Activated B cell treated with CpG ODN at 0.5 μM for 24 hours (primary cell): ENCODE measurements around the gene MDN1. TPM values are rescaled to one million over a fixed set of nuclear protein-coding genes. Genes with fewer than 3 reads are reported as not detected.
"Not testable (repeated sequence)": the region's sequence is repeated elsewhere in the genome, so short reads cannot be mapped to it uniquely, and the experiment has no call there.

Source experiments
- ATAC-seq: fragments of 200-7000 bp; cut with Tn5 transposase; one replicate; pipeline ENCODE4 v1.10.0; 2021; ENCODE audit warnings: low read depth, mild to moderate bottlenecking, moderate library complexity
- CTCF ChIA-PET: fragments of 350-600 bp; sonication (Branson Sonifier 250); formaldehyde crosslinking; loops from one replicate; lab custom pipeline; 2021; ENCODE audit warnings: antibody characterized with exemption; lab: Charles Lee
- POLR2A ChIA-PET: fragments of 350-600 bp; sonication (Branson Sonifier 250); formaldehyde crosslinking; loops from one replicate; lab custom pipeline; 2021; ENCODE audit warnings: antibody characterized with exemption; lab: Charles Lee
- DNase-seq: peaks from one replicate; pipeline ENCODE4 v3.0.0; 2022
- H3K27ac Mint-ChIP-seq: one replicate; pipeline ENCODE4 v1.8.0; 2020; ENCODE audit warnings: mixed read lengths
- H3K27me3 Mint-ChIP-seq: one replicate; pipeline ENCODE4 v1.8.0; 2021; ENCODE audit warnings: mixed read lengths
- H3K36me3 Mint-ChIP-seq: one replicate; pipeline ENCODE4 v1.8.0; 2021; ENCODE audit warnings: low read depth, mixed read lengths
- H3K4me1 Mint-ChIP-seq: one replicate; pipeline ENCODE4 v1.8.0; 2021; ENCODE audit warnings: mixed read lengths
- H3K4me3 Mint-ChIP-seq: one replicate; pipeline ENCODE4 v1.8.0; 2020; ENCODE audit warnings: mild to moderate bottlenecking, mixed read lengths
- H3K9me3 Mint-ChIP-seq: one replicate; pipeline ENCODE4 v1.8.0; 2020; ENCODE audit warnings: mixed read lengths
- intact Hi-C: fragments of 100-400 bp; cut with micrococcal nuclease; formaldehyde crosslinking; loops from one replicate; pipeline ENCODE4 v1.15.1; 2024
- total RNA-seq: library from RNA; stranded (reverse); gene quantifications from 2 replicates; pipeline ENCODE4 v1.2.3, GENCODE V29; 2022
- TF ChIP-seq, protein P1 (sequence below): fragments of 200-600 bp; IDR thresholded peaks from one replicate; pipeline ENCODE4 v1.8.0; 2022; ENCODE audit warnings: antibody characterized with exemption, mild to moderate bottlenecking

Gene MDN1
- total RNA-seq, 1 donor from 2014 or later, result 65.4 TPM

- CTCF ChIA-PET, result interaction anchor here (0.7 to 1.7 kb wide), 3 partner anchors 10 to 650 kb away, joined by 4 to 16 read pairs (median 5); partner anchors contain the start of gene MDN1
- Mint-ChIP-seq H3K9me3 (no peaks in the 10 kb centered on the region), H3K27me3 (no peaks in the 10 kb centered on the region)
These were observed 10.0 kb upstream of the MDN1 start, which contains the start of gene CASP8AP2 for GRCh38 chr6:89829472-89830169. CASP8AP2 (plus strand) TSS chr6:89829880.

DNA sequence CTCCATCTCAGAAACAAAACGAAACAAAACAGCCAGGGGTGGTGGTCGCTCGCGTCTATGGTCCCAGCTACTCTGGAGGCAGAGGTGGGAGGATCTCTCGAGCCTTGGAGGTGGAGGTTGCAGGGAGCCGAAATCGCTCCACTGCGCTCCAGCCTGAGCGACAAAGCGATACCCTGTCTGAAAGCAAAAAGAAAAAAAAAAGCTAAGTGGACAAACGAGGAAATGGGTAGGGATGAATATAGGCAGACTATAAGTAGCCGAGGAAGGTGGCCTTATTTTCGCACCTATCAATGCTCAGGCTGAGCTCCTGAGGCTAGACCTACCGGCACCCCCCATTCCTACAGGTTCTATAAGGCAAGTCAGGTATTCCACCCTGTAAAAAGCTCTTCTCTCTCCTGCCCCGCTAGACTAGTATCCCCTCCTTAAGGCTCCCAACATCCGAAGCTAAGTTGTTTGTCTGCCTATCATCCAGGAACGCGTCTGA is 9.4 kb upstream of the MDN1 start:
- H3K27me3 Mint-ChIP-seq, result no peaks in the 10 kb centered on the region
- H3K27ac Mint-ChIP-seq, result peak overlapping the region; percentile 96
- no peaks in the 10 kb centered on the region for H3K9me3 Mint-ChIP-seq
- peaks cover 26% of the 10 kb centered on the region for H3K36me3 Mint-ChIP-seq
- peak; percentile 23 for ATAC-seq
- H3K4me3 Mint-ChIP-seq, result peak overlapping the region; percentile 99
- ChIA-PET POLR2A (interaction anchor here (0.5 to 4.0 kb wide), 16 partner anchors 8 to 956 kb away, joined by 3 to 87 read pairs (median 4); partner anchors contain the start of genes LYRM2, MDN1, PNRC1 and RNGTT), CTCF (interaction anchor here (0.7 to 1.7 kb wide), 4 partner anchors 9 to 650 kb away, joined by 4 to 16 read pairs (median 4); partner anchors contain the start of gene MDN1)
- DNase-seq, result no peak
- H3K4me1 Mint-ChIP-seq, result peaks cover 32% of the 10 kb centered on the region
- TF ChIP-seq, protein P1, sequence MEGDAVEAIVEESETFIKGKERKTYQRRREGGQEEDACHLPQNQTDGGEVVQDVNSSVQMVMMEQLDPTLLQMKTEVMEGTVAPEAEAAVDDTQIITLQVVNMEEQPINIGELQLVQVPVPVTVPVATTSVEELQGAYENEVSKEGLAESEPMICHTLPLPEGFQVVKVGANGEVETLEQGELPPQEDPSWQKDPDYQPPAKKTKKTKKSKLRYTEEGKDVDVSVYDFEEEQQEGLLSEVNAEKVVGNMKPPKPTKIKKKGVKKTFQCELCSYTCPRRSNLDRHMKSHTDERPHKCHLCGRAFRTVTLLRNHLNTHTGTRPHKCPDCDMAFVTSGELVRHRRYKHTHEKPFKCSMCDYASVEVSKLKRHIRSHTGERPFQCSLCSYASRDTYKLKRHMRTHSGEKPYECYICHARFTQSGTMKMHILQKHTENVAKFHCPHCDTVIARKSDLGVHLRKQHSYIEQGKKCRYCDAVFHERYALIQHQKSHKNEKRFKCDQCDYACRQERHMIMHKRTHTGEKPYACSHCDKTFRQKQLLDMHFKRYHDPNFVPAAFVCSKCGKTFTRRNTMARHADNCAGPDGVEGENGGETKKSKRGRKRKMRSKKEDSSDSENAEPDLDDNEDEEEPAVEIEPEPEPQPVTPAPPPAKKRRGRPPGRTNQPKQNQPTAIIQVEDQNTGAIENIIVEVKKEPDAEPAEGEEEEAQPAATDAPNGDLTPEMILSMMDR, result no peak
- intact Hi-C loops, result loop anchor here (1.0 to 10.0 kb wide), 10 partner anchors 10 to 867 kb away; partner anchors contain the start of genes LYRM2, MAP3K7, MDN1 and RNGTT

More at GRCh38 chr6:89829472-89830169, 10.0 kb upstream of the MDN1 start, which contains the start of gene CASP8AP2:
- Mint-ChIP-seq H3K4me1 (peaks cover 35% of the 10 kb centered on the region), H3K4me3 (peak within 1 kb of the TSS; percentile 99), H3K27ac (peak within 1 kb of the TSS; percentile 96), H3K36me3 (peaks cover 26% of the 10 kb centered on the region)
- POLR2A ChIA-PET, result interaction anchor here (0.5 to 4.0 kb wide), 15 partner anchors 7 to 957 kb away, joined by 3 to 87 read pairs (median 4); partner anchors contain the start of genes LYRM2, MDN1, PNRC1 and RNGTT
- intact Hi-C loops, result loop anchor here (1.0 to 10.0 kb wide), 10 partner anchors 10 to 867 kb away; partner anchors contain the start of genes LYRM2, MAP3K7, MDN1 and RNGTT
- ATAC-seq (peak; percentile 93), DNase-seq (peak; percentile 76)
- TF ChIP-seq, protein P1, result no peak

- ATAC-seq, H3K27me3 Mint-ChIP-seq, H3K9me3 Mint-ChIP-seq, DNase-seq: not testable (repeated sequence)
- ChIA-PET POLR2A (interaction anchor here (0.5 to 4.0 kb wide), 12 partner anchors 8 to 865 kb away, joined by 3 to 87 read pairs (median 5); partner anchors contain the start of genes LYRM2, MDN1, PNRC1 and RNGTT), CTCF (interaction anchor here (0.8 to 1.7 kb wide), 3 partner anchors 8 to 651 kb away, joined by 4 to 16 read pairs (median 5); partner anchors contain the start of gene MDN1)
- peak overlapping the region; percentile 96 for H3K27ac Mint-ChIP-seq
- peaks cover 29% of the 10 kb centered on the region for H3K4me1 Mint-ChIP-seq
- H3K36me3 Mint-ChIP-seq, result peaks cover 24% of the 10 kb centered on the region
- H3K4me3 Mint-ChIP-seq, result peak overlapping the region; percentile 99
- intact Hi-C loops, result loop anchor here (2.0 to 10.0 kb wide), 7 partner anchors 256 to 866 kb away; partner anchors contain the start of genes RNGTT, RRAGD and UBE2J1
These were observed 8.9 kb upstream of the MDN1 start for GRCh38 chr6:89828475-89828987.

GRCh38 chr6:89826029-89826528 is 6.5 kb upstream of the MDN1 start:
- POLR2A ChIA-PET, result no interaction called here
- no peaks in the 10 kb centered on the region for H3K27me3 Mint-ChIP-seq
- intact Hi-C loops, result loop anchor here (5.0 to 10.0 kb wide), 5 partner anchors 259 to 864 kb away; partner anchors contain the start of genes RNGTT, RRAGD and UBE2J1
- no peak overlapping the region for H3K27ac Mint-ChIP-seq
- H3K4me3 Mint-ChIP-seq, result no peak overlapping the region
- H3K9me3 Mint-ChIP-seq, result no peaks in the 10 kb centered on the region
- TF ChIP-seq, protein P1, result no peak
- peaks cover 16% of the 10 kb centered on the region for H3K4me1 Mint-ChIP-seq
- DNase-seq, result no peak
- CTCF ChIA-PET, result no interaction called here
- ATAC-seq, result no peak
- H3K36me3 Mint-ChIP-seq, result peaks cover 10% of the 10 kb centered on the region

GRCh38 chr6:89818977-89819335 is 638 bp downstream of the MDN1 start:
- peak overlapping the region; percentile 95 for H3K27ac Mint-ChIP-seq
- no peaks in the 10 kb centered on the region for H3K27me3 Mint-ChIP-seq
- H3K4me1 Mint-ChIP-seq, result peaks cover 37% of the 10 kb centered on the region
- H3K36me3 Mint-ChIP-seq, result peaks cover 14% of the 10 kb centered on the region
- peak; percentile 32 for ATAC-seq
- no peaks in the 10 kb centered on the region for H3K9me3 Mint-ChIP-seq
- ChIA-PET POLR2A (interaction anchor here (0.6 to 2.6 kb wide), 8 partner anchors 10 to 768 kb away, joined by 3 to 87 read pairs (median 5); partner anchors contain the start of genes CASP8AP2 and MAP3K7), CTCF (interaction anchor here (1.3 to 1.7 kb wide), 2 partner anchors 42 to 121 kb away, joined by 3 to 13 read pairs; no protein-coding TSS in a partner anchor)
- peak overlapping the region; percentile 95 for H3K4me3 Mint-ChIP-seq
- intact Hi-C loops, result loop anchor here (1.0 to 5.0 kb wide), 6 partner anchors 10 to 768 kb away; partner anchors contain the start of genes CASP8AP2, MAP3K7, PM20D2 and PNRC1
- TF ChIP-seq, protein P1, result no peak
- DNase-seq, result no peak
